ENCODE results near the gene BHLHE41. TPM values are rescaled to one million over a fixed set of nuclear protein-coding genes. Genes with fewer than 3 reads are reported as not detected.

The BHLHE41 gene
- total and polyA plus RNA-seq, 2 of the 4 experiments (the other 2 are of a cell fraction), result 0.72 to 3.8 TPM

DNA sequence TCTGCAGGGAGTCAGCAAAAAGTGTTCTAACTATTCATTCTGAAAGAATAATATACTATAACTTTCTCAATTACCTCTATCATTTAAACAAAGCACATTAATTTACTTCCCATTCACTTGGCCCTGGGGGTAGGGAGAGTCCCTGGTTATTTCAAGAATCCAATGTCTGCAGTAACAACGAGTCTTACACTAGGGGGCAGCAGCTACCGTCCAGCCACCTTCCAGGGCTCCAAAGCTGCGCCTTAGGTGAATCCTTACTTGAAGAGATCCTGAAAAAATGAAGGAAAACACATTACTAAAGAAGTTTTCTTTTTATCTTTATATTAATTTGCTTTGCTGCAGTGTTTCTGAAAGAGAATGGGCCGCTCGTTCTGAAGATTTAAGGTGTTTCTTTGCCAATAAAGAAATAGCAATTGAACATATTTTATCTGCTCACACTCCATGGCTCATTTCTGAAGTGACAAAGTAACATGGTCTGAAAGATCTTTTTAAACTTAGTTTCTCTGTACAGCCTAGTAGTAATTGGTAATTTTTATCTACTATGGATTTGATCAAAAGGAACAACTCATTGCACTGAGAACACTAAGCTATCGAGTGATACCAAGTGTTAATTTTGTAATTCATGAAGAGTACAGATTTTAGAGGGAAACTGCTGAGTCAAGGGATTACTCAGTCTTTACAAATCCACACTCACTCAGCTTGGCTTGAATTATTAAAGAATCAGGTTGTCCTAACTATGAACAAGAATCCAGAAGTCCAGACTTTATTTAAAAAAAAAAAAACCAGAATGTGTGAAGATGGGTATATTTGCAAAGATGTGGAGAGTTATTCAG, 27.6 kb downstream of the BHLHE41 start:
- WGBS, 2 experiments (ENCODE audit: extremely low coverage in 2 of 2, insufficient read length in 1 of 2), result no CpG with 5 or more reads among the region's 6 CpGs
- H2BK20ac ChIP-seq (ENCODE audit: low read depth, low read length), result no peak overlapping the region
- H3K4ac ChIP-seq (ENCODE audit: low read depth, low read length), result no peak overlapping the region
- no peak overlapping the region for H4K8ac ChIP-seq (ENCODE audit: low read depth in 2 of 2, low read length in 2 of 2)
- no peaks in the 10 kb centered on the region for H3K79me1 ChIP-seq (ENCODE audit: low read depth in 1 of 2, low read length in 2 of 2)
- H2BK120ac ChIP-seq (ENCODE audit: low read depth, low read length), result no peak overlapping the region
- H4K91ac ChIP-seq (ENCODE audit: insufficient read depth, low read depth, low read length), result no peak overlapping the region
- no peak overlapping the region for H3K27ac ChIP-seq (ENCODE audit: insufficient read depth, low read length)
- no peaks in the 10 kb centered on the region for H4K20me1 ChIP-seq (ENCODE audit: insufficient read depth, low read length)
- in situ Hi-C loops (cut with MboI; ENCODE audit: low sequenced_read_pairs) (no loop called here), intact Hi-C loops (cut with micrococcal nuclease) (loop anchor here (1.0 to 10.0 kb wide), 3 partner anchors 554 to 788 kb away; no protein-coding TSS in a partner anchor), dilution Hi-C loops (cut with HindIII; ENCODE audit: low sequenced_read_pairs, unreplicated experiment) (no loop called here)
- H3K4me1 ChIP-seq (ENCODE audit: control insufficient read depth, insufficient read depth, low read length), result no peaks in the 10 kb centered on the region
- no peaks in the 10 kb centered on the region for H3K36me3 ChIP-seq (ENCODE audit: control insufficient read depth, insufficient read depth, low read length)
- POLR2A ChIA-PET (ENCODE audit: unreplicated experiment), result no interaction called here
- no peak overlapping the region for H3K4me3 ChIP-seq (ENCODE audit: insufficient read depth, low read depth, low read length)
- no peak overlapping the region for H3K23ac ChIP-seq (ENCODE audit: low read depth, low read length)
- H2BK5ac ChIP-seq (ENCODE audit: low read depth, low read length, poor library complexity, severe bottlenecking), result no peak overlapping the region
- ATAC-seq (ENCODE audit: low read depth), result peak; percentile 99
- H3K27me3 ChIP-seq (ENCODE audit: control insufficient read depth, insufficient read depth, low read length), result no peaks in the 10 kb centered on the region
- no peak overlapping the region for H3K14ac ChIP-seq (replicated peaks; ENCODE audit: low read depth, low read length)
- CTCF ChIA-PET, result interaction anchor here (0.6 to 1.5 kb wide), 9 partner anchors 10 to 1189 kb away, joined by 3 to 5 read pairs (median 3); no protein-coding TSS in a partner anchor
- H2BK15ac ChIP-seq (ENCODE audit: low read depth, low read length), result no peak overlapping the region
- DNase-seq, result peak; percentile 76
- no TSS peak for BruUV-seq (replicated peaks)
- H4K5ac ChIP-seq (ENCODE audit: low read depth, low read length), result no peak overlapping the region
- no peak overlapping the region for H3K56ac ChIP-seq (ENCODE audit: extremely low read depth, insufficient read depth, low read length)
- H2AFZ ChIP-seq (replicated peaks; ENCODE audit: low read length, poor library complexity), result no peak overlapping the region
- no peak overlapping the region for H2AK9ac ChIP-seq (replicated peaks; ENCODE audit: low read depth, low read length, poor library complexity)
- TF ChIP-seq MAZ (IDR thresholded peaks at IDR 0.05; ENCODE audit: borderline replicate concordance, low read depth, low read length) (no peak), RAD21 (IDR thresholded peaks at IDR 0.05; ENCODE audit: low read length) (peak; percentile 94), POLR2A (IDR thresholded peaks at IDR 0.05; ENCODE audit: low read depth, low read length) (0 out of 2 replicates have a peak, but pooled peaks have one; percentile 41), CTCF (conservative IDR thresholded peaks at IDR 0.05; ENCODE audit: low read depth, low read length) (peak; percentile 94), MAFK (IDR thresholded peaks at IDR 0.05; ENCODE audit: low read depth, low read length) (peak; percentile 91), CEBPB (IDR thresholded peaks at IDR 0.05; ENCODE audit: low read depth, low read length) (no peak), SMC3 (IDR thresholded peaks at IDR 0.05; ENCODE audit: low read depth, low read length) (peak; percentile 88)
- no peaks in the 10 kb centered on the region for H3K9me3 ChIP-seq (ENCODE audit: control insufficient read depth, insufficient read depth, low read length)
- H2AK5ac ChIP-seq (ENCODE audit: low read depth, low read length), result no peak overlapping the region
- peaks cover 3% of the 10 kb centered on the region; the same call in 1 of the 2 replicates for H3K9me1 ChIP-seq (ENCODE audit: insufficient read depth, low read length)
- H3K18ac ChIP-seq (ENCODE audit: low read depth, low read length), result no peak overlapping the region
- H3K9ac ChIP-seq (ENCODE audit: low read depth, low read length), result no peak overlapping the region
- no peak overlapping the region for H3K4me2 ChIP-seq (ENCODE audit: low read depth, low read length)
